GM19193 (cell line): ENCODE measurements around the gene UFD1.

Experiments
- POLR2A ChIP-seq: IDR thresholded peaks from 4 replicates; pipeline ENCODE4 v1.6.1; 2011; ENCODE audit not compliant: insufficient read depth, insufficient read length; ENCODE audit errors: extremely low read depth

Gene UFD1

DNA sequence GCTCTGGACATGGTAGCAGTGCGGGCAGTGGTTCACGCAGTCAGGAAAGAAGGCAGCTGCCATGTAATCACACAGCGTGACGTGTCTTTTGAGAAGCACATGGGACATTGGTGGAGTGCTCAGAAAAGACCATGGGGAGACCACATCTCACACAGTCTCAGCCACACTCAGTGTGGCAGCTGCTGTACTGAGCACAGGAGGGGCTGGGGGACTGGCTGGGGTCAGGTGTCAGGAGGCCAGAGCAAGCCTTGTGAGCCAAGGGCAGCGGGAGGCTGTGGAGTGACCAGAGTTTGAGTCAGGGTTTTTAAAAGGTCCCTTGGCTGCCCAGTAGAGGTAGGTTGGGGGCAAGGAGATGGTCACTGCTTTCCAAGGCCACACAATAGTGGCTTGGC lies 26.7 kb upstream of the UFD1 start:
- no peak for TF ChIP-seq POLR2A

DNA sequence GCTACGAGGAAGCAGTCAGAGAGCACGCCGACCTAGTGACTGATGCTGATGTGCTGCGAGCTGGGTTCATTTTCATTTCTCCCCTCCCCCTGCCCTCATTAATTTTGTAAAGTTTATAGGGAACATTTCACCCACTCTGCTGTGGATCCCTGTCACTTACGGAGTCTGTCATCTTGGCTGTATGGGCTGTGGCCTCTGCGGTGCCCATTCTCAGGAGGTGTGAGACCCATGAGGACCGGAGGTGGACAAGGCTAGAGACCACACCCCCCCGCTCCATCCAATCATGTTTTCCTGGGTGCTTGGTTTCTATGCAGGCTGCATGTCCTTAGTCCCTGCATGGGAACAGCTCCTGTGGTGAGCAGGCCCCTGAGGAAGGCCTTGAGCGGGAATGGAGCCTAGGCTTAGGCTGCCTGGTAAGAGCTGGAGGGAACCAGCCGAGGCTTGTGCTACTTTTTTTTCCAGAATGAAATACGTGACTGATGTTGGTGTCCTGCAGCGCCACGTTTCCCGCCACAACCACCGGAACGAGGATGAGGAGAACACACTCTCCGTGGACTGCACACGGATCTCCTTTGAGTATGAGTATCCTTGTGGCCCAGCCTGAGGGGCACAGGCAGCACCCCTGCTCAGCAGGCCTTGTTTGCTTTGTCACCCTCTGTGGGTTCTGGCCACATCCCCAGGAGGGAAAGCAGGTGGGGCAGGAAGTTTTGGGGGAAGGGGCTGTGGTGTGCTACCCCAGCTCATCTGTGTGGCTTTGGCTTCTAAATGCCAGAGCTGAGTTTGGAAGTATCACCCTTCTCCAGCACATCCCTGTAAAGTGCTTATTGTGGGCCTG lies 26.1 kb upstream of the UFD1 start:
- peak; percentile 22 for TF ChIP-seq POLR2A

DNA sequence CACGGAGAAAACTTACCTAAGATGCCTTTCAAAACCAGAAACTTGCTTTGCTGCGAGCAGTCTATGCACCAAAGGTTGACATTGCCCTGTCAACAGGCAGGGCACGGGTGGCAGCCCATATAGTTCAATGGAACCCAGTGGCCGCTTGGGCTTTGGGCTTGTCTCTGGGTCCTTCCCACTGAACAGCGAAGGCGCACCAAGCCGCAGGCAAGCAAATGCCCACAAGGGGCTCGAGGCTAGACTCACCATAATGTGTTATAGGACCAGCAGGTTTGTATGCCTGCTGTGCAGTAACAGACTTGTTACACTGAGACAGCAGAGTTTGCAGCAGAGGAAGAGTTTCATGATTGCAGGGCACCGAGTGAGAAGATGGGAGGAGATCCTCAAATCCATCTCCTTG lies 24.9 kb upstream of the UFD1 start:
- TF ChIP-seq POLR2A = no peak

DNA sequence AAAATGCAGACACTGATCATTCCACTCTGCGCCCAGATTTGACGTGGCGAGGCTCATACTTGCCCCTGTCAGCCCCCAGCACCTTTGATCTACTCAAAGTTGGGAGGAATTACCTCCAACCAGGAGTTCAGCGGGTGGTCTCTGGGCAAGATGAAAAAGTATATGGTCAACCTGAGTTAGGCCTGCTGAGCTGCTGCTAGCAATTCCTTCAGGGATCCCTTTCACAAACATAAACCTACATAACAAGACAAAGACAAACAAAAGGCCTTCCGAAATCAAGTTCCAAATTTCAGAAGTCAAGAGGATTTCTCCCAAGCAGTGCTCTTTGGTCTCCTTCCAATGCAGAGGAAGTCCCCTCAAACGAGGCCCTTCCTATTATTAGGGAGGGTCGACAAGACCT lies 24.4 kb upstream of the UFD1 start:
- no peak for TF ChIP-seq POLR2A

DNA sequence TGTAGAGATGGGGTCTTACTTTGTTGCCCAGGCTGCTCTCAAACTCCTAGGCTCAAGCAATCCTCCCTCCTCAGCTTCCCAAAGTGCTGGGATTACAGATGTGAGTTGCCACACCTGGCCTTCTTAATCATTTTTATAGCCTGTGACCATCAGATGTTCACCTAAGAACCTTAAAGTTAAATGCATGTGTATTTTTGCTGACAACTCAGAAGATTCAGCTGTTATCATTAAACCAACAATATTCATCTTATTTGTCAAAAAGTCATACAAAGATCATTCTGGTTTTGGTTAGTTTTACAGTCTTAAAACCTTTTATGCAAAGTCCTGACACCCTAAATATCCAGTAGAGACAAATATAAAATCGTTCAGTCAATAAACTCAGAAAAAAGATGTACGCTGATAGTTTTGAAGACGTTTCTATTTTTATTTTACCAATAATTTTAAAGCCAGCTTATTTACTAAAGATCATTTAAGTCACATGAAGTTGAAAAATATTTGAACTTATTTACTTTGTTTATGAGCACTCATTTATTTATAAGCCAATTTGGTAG lies 23.0 kb upstream of the UFD1 start:
- no peak for TF ChIP-seq POLR2A

DNA sequence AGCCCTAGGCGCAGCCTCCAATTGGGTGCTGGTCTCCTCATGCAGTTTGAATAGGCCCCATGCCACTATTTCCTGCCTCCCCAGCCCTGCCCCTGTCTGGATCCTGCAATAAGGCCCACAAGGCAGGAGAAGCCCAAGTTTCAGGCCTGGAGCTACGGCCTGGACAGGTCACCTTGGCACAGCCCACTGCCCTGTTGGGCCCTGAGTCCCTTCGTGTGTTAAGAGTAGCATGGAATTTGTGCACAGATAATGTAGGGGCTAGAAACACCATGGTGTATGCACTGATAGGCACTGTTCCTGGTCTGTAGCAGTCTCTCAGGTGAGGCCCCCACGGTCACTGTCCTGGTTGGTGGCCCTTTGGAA lies 20.9 kb upstream of the UFD1 start:
- no peak for TF ChIP-seq POLR2A

DNA sequence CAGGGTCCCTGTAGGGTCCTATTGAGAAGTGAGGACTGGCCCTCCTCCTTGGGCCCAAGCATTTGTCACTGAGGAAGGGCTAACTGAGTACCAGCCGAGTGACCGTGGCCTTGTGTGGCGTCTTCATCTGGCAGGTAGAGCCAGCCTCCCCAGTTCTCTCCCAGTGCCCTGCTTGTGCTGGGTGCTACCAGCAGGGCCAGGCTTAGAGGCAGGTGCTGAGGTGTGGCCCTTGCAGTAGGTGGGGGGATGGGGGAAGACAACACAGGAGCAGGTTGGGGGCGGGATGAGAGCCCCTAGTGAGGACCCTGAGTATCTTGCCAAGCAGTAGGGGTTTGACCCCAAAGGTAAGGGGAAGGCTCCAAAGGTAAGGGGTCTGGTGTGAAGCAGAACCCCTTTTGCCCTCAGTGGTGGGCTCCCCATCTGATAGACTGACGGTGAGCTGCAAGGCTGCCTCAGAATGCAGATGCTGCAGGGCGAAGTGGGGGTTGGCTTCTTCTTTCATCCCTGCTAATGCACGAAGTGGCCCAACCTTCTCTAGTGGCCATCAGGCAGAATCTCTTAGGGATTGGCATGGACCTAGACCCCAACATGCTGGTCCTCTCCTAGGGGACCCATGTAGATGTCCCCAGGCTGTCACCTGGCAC lies 20.4 kb upstream of the UFD1 start:
- no peak for TF ChIP-seq POLR2A

DNA sequence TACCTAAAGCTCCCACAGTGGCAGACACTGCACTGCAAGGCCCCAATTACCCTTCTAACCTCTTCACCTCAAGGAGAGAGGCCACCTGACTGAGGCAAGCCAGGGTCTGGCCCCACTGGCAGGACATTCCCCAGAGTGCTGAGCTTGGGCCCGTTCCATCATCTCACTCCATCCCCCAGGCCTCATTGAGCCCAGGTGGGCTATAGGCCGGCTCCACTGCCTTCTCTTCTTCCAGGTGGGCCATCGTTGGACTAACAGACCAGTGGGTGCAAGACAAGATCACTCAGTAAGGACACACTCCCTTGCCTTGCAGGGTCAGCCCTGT lies 19.8 kb upstream of the UFD1 start:
- TF ChIP-seq POLR2A = no peak

DNA sequence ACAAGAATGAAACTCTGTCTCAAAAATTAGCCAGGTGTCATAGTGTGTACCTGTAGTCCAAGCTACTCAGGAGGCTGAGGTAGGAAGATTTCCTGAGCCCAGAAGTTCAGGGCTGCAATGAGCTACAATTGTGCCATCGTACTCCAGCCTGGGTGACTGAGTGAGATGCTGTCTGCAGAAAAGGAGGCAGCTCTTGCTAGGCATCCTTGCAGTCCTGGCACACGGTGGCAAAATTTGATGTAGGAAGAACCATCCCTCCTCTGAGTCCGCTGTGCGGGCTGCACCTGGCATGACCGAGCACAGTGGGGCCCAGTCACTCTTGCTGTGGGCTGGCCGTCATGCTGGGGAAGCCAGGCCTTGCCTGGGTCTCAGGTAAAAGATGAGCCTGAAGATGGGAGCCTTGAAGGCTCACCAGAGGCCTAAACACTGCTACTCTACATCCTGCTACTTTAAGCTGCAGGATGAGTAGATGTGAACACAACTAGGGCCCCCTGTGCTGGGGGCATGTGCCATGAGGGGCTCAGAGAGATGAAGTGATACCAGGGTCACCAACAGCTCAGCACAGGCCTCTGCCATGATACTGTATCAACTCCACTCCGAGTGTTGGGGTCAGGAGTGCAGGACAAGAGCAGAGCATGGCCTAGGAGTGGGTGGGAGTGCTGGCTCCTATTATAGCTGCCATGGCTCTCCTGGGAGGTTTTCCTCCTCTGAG lies 19.3 kb upstream of the UFD1 start:
- no peak for TF ChIP-seq POLR2A

DNA sequence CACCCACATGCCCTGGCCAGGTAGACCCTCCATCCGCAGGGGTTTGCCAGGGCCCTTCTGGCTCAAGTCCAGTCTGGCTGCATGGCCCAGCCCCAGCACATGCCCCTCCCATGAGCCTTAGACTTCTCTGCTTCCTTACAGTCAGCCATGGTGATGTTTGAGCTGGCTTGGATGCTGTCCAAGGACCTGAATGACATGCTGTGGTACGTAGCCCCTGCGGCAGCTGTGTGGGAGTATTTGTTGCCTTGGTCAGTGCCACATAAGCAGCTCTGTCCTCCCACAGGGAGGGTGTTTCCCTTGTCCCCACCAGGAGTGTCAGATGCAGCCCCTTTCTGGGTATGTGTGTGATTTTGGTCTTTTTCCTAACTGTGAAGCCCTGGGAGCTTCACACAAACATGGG lies 18.3 kb upstream of the UFD1 start:
- TF ChIP-seq POLR2A = no peak

DNA sequence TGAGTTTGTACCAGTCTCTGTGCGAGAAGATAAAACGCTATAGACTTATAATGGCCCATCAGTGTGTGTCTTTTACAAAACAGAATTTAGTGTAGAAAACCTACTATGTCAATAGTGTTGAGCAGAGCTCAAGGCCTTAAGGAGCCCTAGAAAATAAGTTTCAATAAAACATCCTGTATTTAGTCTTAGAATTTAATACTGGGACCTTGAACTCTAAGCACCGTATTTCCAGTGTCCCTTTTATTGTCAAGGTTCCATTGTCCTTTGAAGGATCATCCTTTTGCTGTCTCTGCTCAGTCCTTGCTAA lies 17.3 kb upstream of the UFD1 start:
- TF ChIP-seq POLR2A = no peak

DNA sequence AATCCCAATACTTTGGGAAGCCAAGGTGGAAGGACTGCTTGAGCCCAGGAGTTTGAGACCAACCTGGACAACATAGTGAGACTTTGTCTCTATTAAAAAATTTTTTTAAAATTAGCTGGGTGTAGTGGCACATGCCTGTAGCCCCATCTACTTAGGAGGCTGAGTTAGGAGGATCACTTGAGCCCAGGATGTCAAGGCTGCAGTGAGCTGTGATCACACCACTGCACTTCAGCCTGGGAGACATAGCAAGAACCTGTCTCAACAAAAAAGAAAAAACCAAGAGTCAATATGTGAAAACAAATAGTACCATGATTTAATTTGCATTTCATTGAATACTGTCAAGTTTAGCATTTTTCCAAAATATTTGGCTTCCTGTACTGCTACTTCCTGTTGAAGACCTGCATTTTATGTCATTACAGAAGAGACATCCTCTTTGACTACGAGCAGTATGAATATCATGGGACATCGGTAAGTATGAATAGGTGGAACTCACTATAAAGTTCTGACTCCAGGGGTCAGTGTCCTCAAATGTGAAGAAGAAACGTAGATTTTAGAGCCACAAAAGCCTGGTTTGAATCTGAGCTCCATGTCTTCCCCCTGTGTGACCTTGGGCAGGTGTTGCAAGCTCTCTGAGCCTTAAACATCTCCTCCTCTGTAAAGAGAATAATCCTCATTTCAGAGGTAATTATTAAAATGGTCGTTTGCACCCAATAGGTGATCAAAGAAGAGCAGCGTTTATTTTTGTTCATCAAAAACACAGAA lies 16.8 kb upstream of the UFD1 start:
- TF ChIP-seq POLR2A = no peak

DNA sequence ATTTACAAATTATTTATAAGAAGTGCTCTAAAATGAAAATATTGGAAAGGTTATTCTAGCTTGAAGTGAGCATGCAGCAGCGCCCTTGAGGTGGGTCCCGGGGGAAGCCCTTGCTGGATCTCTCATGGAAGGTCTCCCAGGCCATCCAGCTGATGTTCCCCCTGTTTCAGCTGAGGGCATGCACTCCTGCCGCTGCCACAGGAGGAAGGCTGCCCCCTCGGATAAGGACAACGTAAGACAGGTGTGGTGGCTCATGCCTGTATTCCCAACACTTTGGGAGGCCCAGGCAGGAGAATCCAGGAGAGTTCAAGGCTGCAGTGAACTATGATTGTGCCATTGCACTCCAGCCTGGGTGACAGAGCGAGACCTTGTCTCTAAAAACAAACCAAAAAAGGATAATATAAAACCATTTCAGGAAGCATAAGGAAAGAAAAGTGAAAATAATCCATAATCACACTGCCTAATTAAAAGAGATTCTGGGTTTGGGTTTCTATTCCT lies 15.7 kb upstream of the UFD1 start:
- no peak for TF ChIP-seq POLR2A

DNA sequence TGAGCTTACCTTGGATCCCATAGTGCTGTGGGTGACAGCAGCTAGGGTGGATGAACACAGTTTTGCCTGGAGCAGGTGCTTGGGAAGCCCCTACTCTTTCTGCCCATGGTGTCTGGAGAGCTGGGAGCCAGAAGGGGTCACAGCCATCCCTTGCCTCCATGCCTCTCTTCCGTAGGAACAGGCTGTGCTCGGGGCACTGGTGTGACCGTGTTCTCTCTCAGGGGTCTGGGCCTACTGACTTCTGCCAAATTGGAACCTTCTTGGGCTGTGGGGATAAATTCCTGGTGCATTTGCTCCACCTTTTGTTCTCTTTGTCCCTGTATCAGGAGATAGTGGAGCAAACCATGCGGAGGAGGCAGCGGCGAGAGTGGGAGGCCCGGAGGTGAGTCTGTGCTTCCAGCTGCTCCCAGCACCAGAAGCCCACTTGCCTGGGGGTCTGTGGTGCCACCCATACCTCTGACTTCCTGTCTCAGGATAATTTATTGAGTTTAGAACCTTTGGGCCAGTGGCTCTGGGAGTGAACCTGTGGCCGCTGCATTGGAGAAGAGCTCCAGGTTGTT lies 15.1 kb upstream of the UFD1 start:
- TF ChIP-seq POLR2A = no peak
